Right atrium auricular region (tissue), 2 donors: ENCODE measurements around the gene GLOD4. TPM values are rescaled to one million over a fixed set of nuclear protein-coding genes. Genes with fewer than 3 reads are reported as not detected.

ENCODE experiments used
- DNase-seq: peaks from one replicate; pipeline ENCODE4 v3.0.0-alpha.2; 2019; ENCODE audit warnings: low spot score
- H3K27ac ChIP-seq, 2 donors: fragments of 200-600 bp; sonication (generic); 1 replicate in 1 of 2; 2 replicates in 1 of 2; pipeline ENCODE4 v1.5.1; 2016 to 2019
- H3K27me3 ChIP-seq, 2 donors: fragments of 200-600 bp; sonication (generic); one replicate each; pipeline versions ENCODE4 v1.5.1 to v1.6.0; 2017 to 2019
- H3K36me3 ChIP-seq: fragments of 200-600 bp; sonication (generic); one replicate; pipeline ENCODE4 v1.5.1; 2016
- H3K4me1 ChIP-seq, 2 donors: fragments of 200-600 bp; sonication (generic); one replicate each; pipeline versions ENCODE4 v1.5.1 to v1.6.0; 2017 to 2019
- H3K4me3 ChIP-seq, 2 donors: fragments of 200-600 bp; sonication (generic); 1 replicate in 1 of 2; 2 replicates in 1 of 2; pipeline ENCODE4 v1.5.1; 2017 to 2019; ENCODE audit warnings: mild to moderate bottlenecking in 1 of 2, moderate library complexity in 1 of 2
- H3K9me3 ChIP-seq, 2 donors: fragments of 200-600 bp; sonication (generic); one replicate each; pipeline ENCODE4 v1.5.1; 2019
- total RNA-seq, 2 donors: library from RNA; depleted of rRNA; stranded (reverse); fragments of >200 nt; gene quantifications; one replicate each; pipeline ENCODE4 v1.1.0, GENCODE V29; 2016
- TF ChIP-seq, protein P1 (sequence below), 2 donors: fragments of 200-600 bp; sonication (generic); IDR thresholded peaks; one replicate each; pipeline ENCODE4 v1.5.1; 2019; ENCODE audit warnings: antibody characterized with exemption in 2 of 2

GLOD4 gene
- total RNA-seq, 2 donors from 2014 or later, result 37.3 to 49.5 TPM

DNA sequence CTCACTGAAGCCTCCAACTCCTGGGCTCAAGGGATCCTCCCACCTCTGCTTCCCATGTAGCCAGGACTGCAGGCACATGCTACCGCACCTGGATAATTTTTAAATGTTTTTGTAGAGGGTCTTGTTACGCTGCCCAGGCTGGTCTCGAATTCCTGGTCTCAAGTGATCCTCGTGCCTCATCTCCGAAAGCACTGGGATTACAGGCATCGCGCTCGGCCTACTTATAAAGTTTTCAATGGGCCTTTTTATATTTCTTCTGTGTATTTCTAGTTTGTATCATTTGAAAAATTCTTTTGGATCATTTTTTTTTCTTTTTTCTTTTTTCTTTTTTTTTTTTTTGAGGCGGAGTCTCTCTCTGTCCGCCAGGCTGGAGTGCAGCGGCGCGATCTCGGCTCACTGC lies 57.0 kb downstream of the GLOD4 start:
- Histone ChIP-seq H3K27ac (no peak overlapping the region), H3K36me3 (no peaks in the 10 kb centered on the region), H3K27me3 (no peaks in the 10 kb centered on the region), H3K4me1 (no peaks in the 10 kb centered on the region), H3K9me3 (no peaks in the 10 kb centered on the region), H3K4me3 (no peak overlapping the region)
- DNase-seq, result no peak
- TF ChIP-seq, protein P1, sequence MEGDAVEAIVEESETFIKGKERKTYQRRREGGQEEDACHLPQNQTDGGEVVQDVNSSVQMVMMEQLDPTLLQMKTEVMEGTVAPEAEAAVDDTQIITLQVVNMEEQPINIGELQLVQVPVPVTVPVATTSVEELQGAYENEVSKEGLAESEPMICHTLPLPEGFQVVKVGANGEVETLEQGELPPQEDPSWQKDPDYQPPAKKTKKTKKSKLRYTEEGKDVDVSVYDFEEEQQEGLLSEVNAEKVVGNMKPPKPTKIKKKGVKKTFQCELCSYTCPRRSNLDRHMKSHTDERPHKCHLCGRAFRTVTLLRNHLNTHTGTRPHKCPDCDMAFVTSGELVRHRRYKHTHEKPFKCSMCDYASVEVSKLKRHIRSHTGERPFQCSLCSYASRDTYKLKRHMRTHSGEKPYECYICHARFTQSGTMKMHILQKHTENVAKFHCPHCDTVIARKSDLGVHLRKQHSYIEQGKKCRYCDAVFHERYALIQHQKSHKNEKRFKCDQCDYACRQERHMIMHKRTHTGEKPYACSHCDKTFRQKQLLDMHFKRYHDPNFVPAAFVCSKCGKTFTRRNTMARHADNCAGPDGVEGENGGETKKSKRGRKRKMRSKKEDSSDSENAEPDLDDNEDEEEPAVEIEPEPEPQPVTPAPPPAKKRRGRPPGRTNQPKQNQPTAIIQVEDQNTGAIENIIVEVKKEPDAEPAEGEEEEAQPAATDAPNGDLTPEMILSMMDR (IDR thresholded peaks at IDR 0.05), result no peak

DNA sequence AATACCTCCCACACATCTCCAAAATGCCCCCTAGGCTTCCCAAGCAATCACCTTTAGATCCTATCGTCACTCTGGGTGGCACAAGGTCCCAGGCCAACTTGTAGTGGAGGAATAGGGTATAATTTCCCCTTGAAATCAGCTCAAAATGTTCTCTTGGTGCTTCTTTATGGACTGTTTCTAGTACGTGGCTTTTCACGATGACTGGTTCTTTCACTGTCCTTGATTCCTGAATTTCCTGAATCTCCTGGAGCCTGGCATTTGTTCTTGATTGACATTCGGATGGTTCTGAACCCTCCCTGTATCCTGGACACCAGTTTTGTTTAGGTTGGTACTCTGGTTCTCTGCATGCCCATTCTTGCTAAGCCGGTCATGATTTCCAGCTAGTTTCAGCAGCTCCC lies 60.5 kb downstream of the GLOD4 start:
- H3K4me1 ChIP-seq, result peaks cover 0 to 3% of the 10 kb centered on the region in 2 donors
- H3K27ac ChIP-seq, result no peak overlapping the region
- H3K27me3 ChIP-seq, result no peaks in the 10 kb centered on the region
- TF ChIP-seq, protein P1 (IDR thresholded peaks at IDR 0.05), result no peak
- no peak overlapping the region for H3K4me3 ChIP-seq
- DNase-seq, result no peak
- no peaks in the 10 kb centered on the region for H3K9me3 ChIP-seq
- H3K36me3 ChIP-seq, result no peaks in the 10 kb centered on the region

DNA sequence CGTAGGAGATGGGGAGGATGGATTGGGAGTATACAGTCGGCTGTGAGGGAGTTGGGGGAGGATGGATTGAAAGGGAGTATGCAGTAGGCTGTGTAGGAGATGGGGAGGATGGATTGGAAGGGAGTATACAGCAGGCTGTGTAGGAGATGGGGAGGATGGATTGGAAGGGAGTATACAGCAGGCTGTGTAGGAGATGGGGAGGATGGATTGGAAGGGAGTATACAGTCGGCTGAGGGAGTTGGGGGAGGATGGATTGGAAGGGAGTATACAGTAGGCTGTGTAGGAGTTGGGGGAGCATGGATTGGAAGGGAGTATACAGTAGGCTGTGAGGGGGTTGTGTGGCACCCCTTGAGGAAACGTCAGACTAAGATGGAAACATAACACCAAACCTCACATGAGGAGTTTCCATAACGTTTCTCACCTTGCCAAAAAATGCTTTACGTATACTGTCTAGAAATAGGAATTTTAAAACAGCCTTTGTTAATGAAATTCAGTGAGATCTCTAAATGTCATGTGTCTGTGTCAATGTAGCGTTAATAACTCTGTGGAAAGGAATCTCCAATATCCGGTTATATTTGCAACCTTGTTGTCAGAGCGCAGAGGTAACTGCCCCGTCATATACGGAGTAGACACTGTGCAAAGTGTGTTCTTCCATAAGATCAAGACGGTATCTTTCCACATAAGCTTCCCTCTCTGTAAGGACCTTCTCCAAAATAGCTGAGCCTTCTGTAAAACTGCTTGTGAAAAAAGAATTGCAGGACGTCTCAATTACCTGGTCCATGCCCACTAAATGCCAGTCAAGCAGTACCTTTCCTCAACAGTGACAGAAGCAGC lies 61.2 kb downstream of the GLOD4 start:
- DNase-seq, result no peak
- H3K27me3 ChIP-seq, result no peaks in the 10 kb centered on the region
- H3K27ac ChIP-seq, result no peak overlapping the region
- H3K4me1 ChIP-seq, result peaks cover 0 to 9% of the 10 kb centered on the region in 2 donors
- H3K36me3 ChIP-seq, result no peaks in the 10 kb centered on the region
- TF ChIP-seq, protein P1 (IDR thresholded peaks at IDR 0.05), result no peak
- H3K9me3 ChIP-seq, result no peaks in the 10 kb centered on the region
- H3K4me3 ChIP-seq, result no peak overlapping the region

DNA sequence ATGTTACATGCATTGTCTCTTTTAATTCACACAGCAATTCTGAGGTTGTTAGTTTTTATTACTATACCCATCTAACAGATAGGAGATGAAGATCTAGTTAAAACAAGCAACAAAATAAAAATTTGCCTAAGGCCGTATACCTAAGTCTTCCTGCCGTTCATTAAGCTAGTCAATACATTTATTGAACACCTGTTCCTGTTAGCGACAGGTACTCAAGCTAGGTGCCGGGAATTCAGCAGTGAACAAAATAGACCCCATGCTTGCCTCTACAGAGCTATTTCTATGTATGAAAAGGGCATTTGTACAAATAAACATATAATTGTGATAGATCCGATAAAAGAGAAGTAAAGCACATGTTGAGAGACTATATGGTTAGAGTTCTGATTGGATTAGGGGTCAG lies 64.0 kb downstream of the GLOD4 start:
- H3K27me3 ChIP-seq, result no peaks in the 10 kb centered on the region
- TF ChIP-seq, protein P1 (IDR thresholded peaks at IDR 0.05), result no peak
- no peak for DNase-seq
- peaks cover 0 to 28% of the 10 kb centered on the region in 2 donors for H3K4me1 ChIP-seq
- H3K9me3 ChIP-seq, result no peaks in the 10 kb centered on the region
- no peak overlapping the region for H3K4me3 ChIP-seq
- H3K27ac ChIP-seq, result no peak overlapping the region
- H3K36me3 ChIP-seq, result no peaks in the 10 kb centered on the region

Other genes with a start within 250 kb of the GLOD4 start
- 10 to 100 TPM; 11.3 to 17.9 TPM for gene VPS53, start 67.4 kb downstream of the GLOD4 start, total RNA-seq
- gene TLCD3A, start 49.7 kb downstream of the GLOD4 start, total RNA-seq, result 1 to 10 TPM; 1.5 to 4.8 TPM
- 10 to 100 TPM in 1 of 2 donors, 1 to 10 TPM in 1; 8.2 to 19.7 TPM for gene GEMIN4, start 30.0 kb downstream of the GLOD4 start, total RNA-seq
- gene MRM3, start 73 bp upstream of the GLOD4 start, total RNA-seq, result 10 to 100 TPM; 15.4 to 21.8 TPM
- 10 to 100 TPM; 15.6 to 17.5 TPM for gene NXN, start 197.5 kb upstream of the GLOD4 start, total RNA-seq
- 10 to 100 TPM; 14.8 to 15.4 TPM for gene TIMM22, start 214.8 kb upstream of the GLOD4 start, total RNA-seq